SK-N-MC (cell line): ENCODE data around the gene PKP2.

Experiments used
- DNase-seq: peaks from one replicate; pipeline ENCODE4 v3.0.0-alpha.2; 2011; ENCODE audit warnings: low read depth, low spot score
- H3K27ac ChIP-seq: fragments of 200-600 bp; sonication (generic); 2 replicates; pipeline ENCODE4 v1.5.1; 2016; ENCODE audit warnings: mixed run types
- H3K36me3 ChIP-seq: fragments of 200-600 bp; sonication (generic); 2 replicates; pipeline ENCODE4 v1.6.1; 2017; ENCODE audit warnings: antibody characterized with exemption, low read length, mixed read lengths; ENCODE audit not compliant: insufficient read depth
- H3K4me3 ChIP-seq: fragments of 200-600 bp; sonication (generic); 2 replicates; pipeline ENCODE4 v1.5.1; 2016
- H3K9ac ChIP-seq: fragments of 200-600 bp; sonication (generic); 2 replicates; pipeline ENCODE4 v1.8.0; 2017; ENCODE audit warnings: mixed run types, mixed read lengths; ENCODE audit not compliant: insufficient read length
- H3K9me3 ChIP-seq: fragments of 200-600 bp; sonication (generic); 2 replicates; pipeline ENCODE4 v1.6.1; 2017; ENCODE audit warnings: low read depth, mild to moderate bottlenecking, antibody characterized with exemption, low read length, moderate library complexity, mixed read lengths
- EZH2 ChIP-seq: fragments of 200-600 bp; sonication (generic); IDR thresholded peaks from one replicate; pipeline ENCODE4 v1.6.1; 2017; ENCODE audit warnings: antibody characterized with exemption
- FOXP2 ChIP-seq: optimal IDR thresholded peaks from 2 replicates; pipeline ENCODE3; 2011; ENCODE audit warnings: mild to moderate bottlenecking, moderate library complexity; ENCODE audit not compliant: insufficient read depth; ENCODE audit errors: extremely low read length, control extremely low read depth
- POLR2AphosphoS5 ChIP-seq: IDR thresholded peaks from 2 replicates; pipeline ENCODE4 v1.6.1; 2012; ENCODE audit warnings: mild to moderate bottlenecking, low read depth, low read length, borderline replicate concordance

The PKP2 gene

GRCh38 chr12:32794281-32794680 is 102.3 kb downstream of the PKP2 start:
- no peak overlapping the region for H3K9ac ChIP-seq
- H3K4me3 ChIP-seq, result no peak overlapping the region
- no peaks in the 10 kb centered on the region for H3K9me3 ChIP-seq
- DNase-seq, result no peak
- H3K27ac ChIP-seq, result no peak overlapping the region
- peaks cover 25% of the 10 kb centered on the region for H3K36me3 ChIP-seq
- no peak for TF ChIP-seq FOXP2
- no peak for TF ChIP-seq EZH2
- TF ChIP-seq POLR2AphosphoS5, result no peak

GRCh38 chr12:32789916-32790315 is 106.7 kb downstream of the PKP2 start:
- Histone ChIP-seq H3K4me3 (no peak overlapping the region), H3K36me3 (peaks cover 17% of the 10 kb centered on the region), H3K9ac (no peak overlapping the region), H3K27ac (no peak overlapping the region), H3K9me3 (no peaks in the 10 kb centered on the region)
- no peak for TF ChIP-seq FOXP2
- no peak for TF ChIP-seq POLR2AphosphoS5
- TF ChIP-seq EZH2, result no peak
- DNase-seq, result no peak

GRCh38 chr12:32789446-32789845 is 107.1 kb downstream of the PKP2 start:
- no peak for DNase-seq
- Histone ChIP-seq H3K9ac (no peak overlapping the region), H3K9me3 (no peaks in the 10 kb centered on the region), H3K36me3 (peaks cover 17% of the 10 kb centered on the region), H3K4me3 (no peak overlapping the region), H3K27ac (no peak overlapping the region)
- TF ChIP-seq FOXP2 (no peak), POLR2AphosphoS5 (no peak), EZH2 (no peak)

GRCh38 chr12:32788405-32788804 is 108.2 kb downstream of the PKP2 start:
- DNase-seq, result no peak
- Histone ChIP-seq H3K27ac (no peak overlapping the region), H3K9ac (no peak overlapping the region), H3K4me3 (no peak overlapping the region), H3K9me3 (no peaks in the 10 kb centered on the region), H3K36me3 (peaks cover 11% of the 10 kb centered on the region)
- TF ChIP-seq FOXP2, result no peak
- no peak for TF ChIP-seq POLR2AphosphoS5
- TF ChIP-seq EZH2, result no peak

- no peak for DNase-seq
- no peaks in the 10 kb centered on the region for H3K9me3 ChIP-seq
- no peaks in the 10 kb centered on the region for H3K36me3 ChIP-seq
- H3K27ac ChIP-seq, result no peak overlapping the region
- TF ChIP-seq FOXP2 (no peak), EZH2 (no peak), POLR2AphosphoS5 (no peak)
- H3K9ac ChIP-seq, result no peak overlapping the region
- H3K4me3 ChIP-seq, result no peak overlapping the region
Observed at GRCh38 chr12:32785557-32785956, 111.0 kb downstream of the PKP2 start.

GRCh38 chr12:32783029-32783428 is 113.5 kb downstream of the PKP2 start:
- Histone ChIP-seq H3K36me3 (no peaks in the 10 kb centered on the region), H3K4me3 (no peak overlapping the region), H3K9ac (no peak overlapping the region), H3K9me3 (no peaks in the 10 kb centered on the region), H3K27ac (no peak overlapping the region)
- no peak for DNase-seq
- no peak for TF ChIP-seq POLR2AphosphoS5
- TF ChIP-seq FOXP2, result no peak
- no peak for TF ChIP-seq EZH2

GRCh38 chr12:32780071-32780470 is 116.5 kb downstream of the PKP2 start:
- DNase-seq, result no peak

GRCh38 chr12:32777691-32778175 is 118.8 kb downstream of the PKP2 start:
- TF ChIP-seq POLR2AphosphoS5 (no peak), FOXP2 (no peak), EZH2 (no peak)
- H3K36me3 ChIP-seq, result no peaks in the 10 kb centered on the region
- no peak for DNase-seq
- no peak overlapping the region for H3K9ac ChIP-seq
- no peak overlapping the region for H3K4me3 ChIP-seq
- no peaks in the 10 kb centered on the region for H3K9me3 ChIP-seq
- no peak overlapping the region for H3K27ac ChIP-seq

More at GRCh38 chr12:32780071-32780470, 116.5 kb downstream of the PKP2 start:
- no peaks in the 10 kb centered on the region for H3K9me3 ChIP-seq
- no peak overlapping the region for H3K9ac ChIP-seq
- TF ChIP-seq POLR2AphosphoS5 (no peak), EZH2 (no peak)
- H3K36me3 ChIP-seq, result no peaks in the 10 kb centered on the region
- no peak overlapping the region for H3K4me3 ChIP-seq
- H3K27ac ChIP-seq, result no peak overlapping the region

GRCh38 chr12:32777159-32777558 is 119.4 kb downstream of the PKP2 start:
- TF ChIP-seq FOXP2 (no peak), POLR2AphosphoS5 (no peak), EZH2 (no peak)
- no peak for DNase-seq
- H3K4me3 ChIP-seq, result no peak overlapping the region

More at GRCh38 chr12:32777159-32777558, 119.4 kb downstream of the PKP2 start:
- Histone ChIP-seq H3K9ac (no peak overlapping the region), H3K36me3 (no peaks in the 10 kb centered on the region), H3K27ac (no peak overlapping the region), H3K9me3 (no peaks in the 10 kb centered on the region)
